Left hindlimb (tissue), 1 donor: ENCODE measurements around the gene ADAMTS9.

Source experiments
- DNase-seq: peaks from one replicate; pipeline ENCODE4 v3.0.0-alpha.2; 2018

The ADAMTS9 gene, protein sequence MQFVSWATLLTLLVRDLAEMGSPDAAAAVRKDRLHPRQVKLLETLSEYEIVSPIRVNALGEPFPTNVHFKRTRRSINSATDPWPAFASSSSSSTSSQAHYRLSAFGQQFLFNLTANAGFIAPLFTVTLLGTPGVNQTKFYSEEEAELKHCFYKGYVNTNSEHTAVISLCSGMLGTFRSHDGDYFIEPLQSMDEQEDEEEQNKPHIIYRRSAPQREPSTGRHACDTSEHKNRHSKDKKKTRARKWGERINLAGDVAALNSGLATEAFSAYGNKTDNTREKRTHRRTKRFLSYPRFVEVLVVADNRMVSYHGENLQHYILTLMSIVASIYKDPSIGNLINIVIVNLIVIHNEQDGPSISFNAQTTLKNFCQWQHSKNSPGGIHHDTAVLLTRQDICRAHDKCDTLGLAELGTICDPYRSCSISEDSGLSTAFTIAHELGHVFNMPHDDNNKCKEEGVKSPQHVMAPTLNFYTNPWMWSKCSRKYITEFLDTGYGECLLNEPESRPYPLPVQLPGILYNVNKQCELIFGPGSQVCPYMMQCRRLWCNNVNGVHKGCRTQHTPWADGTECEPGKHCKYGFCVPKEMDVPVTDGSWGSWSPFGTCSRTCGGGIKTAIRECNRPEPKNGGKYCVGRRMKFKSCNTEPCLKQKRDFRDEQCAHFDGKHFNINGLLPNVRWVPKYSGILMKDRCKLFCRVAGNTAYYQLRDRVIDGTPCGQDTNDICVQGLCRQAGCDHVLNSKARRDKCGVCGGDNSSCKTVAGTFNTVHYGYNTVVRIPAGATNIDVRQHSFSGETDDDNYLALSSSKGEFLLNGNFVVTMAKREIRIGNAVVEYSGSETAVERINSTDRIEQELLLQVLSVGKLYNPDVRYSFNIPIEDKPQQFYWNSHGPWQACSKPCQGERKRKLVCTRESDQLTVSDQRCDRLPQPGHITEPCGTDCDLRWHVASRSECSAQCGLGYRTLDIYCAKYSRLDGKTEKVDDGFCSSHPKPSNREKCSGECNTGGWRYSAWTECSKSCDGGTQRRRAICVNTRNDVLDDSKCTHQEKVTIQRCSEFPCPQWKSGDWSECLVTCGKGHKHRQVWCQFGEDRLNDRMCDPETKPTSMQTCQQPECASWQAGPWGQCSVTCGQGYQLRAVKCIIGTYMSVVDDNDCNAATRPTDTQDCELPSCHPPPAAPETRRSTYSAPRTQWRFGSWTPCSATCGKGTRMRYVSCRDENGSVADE (N-terminal part only)

DNA sequence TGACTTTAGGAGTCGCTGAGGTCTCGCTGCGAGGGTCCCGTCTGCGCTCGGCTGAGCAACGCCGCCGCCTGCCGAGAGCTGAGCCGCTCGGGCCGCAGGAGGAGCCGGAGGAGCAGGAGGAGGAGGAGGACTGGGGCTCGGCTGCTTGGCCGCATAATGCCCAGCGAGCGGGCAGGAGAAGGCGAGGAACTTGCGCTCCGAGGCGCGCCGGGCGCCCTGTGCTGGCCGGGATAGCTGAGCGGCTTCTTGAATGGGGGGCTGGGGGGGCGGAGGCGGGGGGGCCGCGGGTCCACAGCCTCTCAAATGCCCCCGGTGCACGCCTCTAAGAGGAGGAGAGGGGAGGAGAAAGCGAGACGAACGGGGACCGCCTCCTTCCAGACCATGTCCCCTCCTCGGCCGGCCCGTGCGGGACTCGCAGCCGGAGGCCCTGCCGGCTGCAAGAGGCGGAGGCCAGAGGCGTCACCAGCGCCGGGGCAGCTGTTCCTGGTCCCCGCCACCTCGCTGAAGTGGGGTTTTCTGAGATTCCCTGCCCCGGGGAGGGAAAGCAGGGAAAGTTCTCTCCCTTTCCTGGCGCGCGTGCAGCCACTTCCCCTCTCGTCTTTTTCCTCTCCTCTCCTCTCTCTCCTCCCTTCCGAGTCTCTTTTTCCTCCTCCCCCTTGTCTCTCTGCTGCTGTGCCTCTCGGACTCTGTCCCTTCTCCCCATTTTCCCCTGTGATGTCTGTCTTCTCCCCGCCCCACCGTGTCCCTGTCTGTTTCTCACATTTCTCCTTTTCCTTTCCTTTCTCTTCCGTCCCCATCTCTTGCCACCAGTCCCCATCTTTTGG is at the start of gene ADAMTS9:
TSS of gene ADAMTS9 (minus strand) at position 220 of the 824 bp plus-strand sequence. CDS start 343 bp downstream, outside the sequence.
- DNase-seq, result peak; percentile 97

DNA sequence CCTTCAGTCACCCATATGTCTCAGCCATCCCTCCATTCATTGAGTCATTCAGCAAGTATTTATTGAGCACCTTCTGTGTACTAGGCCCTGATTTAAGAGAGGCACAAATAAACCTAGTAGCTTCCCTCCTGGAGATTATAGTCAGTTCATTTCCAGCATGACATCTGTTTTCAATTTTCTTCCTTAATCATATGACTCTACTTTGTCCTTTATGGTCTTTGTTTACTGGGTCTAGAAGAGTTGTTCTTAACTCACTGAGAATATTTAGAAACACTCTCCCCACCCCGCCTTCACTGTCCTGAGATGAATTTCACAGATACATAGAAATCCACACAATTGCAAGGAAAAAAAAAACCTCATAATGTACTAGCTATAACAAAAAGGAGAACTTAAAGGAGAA is 44.8 kb upstream of the ADAMTS9 start:
- no peak for DNase-seq

DNA sequence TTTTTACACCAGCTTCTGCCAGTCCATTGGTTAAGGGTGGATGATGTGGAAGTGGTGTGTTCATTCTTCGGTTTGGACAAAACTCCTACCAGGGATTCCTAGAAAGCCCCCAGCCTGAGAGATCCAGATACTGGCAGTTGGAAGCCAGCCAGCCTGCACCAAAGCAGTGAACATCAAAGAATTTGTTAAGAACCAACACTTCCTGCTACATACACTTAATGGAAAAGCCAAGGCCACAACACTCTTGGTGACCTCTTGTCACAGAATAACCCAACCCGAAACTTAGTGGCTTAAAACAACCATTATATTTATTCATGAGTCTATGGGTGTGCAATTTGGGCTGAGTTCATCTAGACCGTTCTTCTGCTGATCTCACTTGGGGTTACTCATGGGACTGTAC is 42.9 kb upstream of the ADAMTS9 start:
- no peak for DNase-seq

DNA sequence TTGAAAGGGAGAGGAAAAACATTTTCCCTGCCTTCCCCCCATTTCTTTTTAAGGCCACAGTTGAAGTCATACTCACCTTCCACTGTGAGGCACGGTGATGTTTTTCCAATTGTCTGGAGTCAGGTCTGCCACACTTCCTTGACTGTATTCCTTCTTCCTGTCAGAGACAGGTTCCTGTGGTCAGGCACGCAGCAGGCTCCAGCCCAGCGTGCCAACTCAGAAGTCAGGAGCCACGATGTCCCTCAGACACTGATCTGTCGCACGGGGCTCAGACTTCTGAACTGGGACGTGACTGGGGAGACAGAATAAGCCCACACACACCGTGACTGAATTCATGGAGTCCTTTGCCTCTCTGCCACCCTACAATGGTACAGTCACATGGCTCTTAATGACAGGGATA is 41.2 kb upstream of the ADAMTS9 start:
- DNase-seq, result no peak

DNA sequence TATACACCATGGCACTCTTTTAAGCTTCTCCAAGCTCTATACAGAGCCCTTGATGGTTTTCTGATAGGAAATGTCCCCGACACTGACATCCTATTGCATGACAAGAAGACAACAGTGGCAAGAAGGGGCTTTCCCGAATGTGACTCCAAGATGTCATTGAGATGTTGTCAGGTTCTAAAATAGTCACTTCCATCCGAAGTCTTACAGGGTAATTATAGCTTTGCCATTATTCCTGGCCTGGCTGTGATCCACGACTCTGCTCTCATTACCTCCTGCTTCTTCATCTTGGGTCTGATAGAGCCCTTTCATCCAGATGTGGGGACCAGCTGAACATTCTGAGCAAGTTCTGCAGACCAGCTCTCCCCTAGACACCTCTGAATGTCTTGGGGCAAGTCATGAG is 40.6 kb upstream of the ADAMTS9 start:
- no peak for DNase-seq

DNA sequence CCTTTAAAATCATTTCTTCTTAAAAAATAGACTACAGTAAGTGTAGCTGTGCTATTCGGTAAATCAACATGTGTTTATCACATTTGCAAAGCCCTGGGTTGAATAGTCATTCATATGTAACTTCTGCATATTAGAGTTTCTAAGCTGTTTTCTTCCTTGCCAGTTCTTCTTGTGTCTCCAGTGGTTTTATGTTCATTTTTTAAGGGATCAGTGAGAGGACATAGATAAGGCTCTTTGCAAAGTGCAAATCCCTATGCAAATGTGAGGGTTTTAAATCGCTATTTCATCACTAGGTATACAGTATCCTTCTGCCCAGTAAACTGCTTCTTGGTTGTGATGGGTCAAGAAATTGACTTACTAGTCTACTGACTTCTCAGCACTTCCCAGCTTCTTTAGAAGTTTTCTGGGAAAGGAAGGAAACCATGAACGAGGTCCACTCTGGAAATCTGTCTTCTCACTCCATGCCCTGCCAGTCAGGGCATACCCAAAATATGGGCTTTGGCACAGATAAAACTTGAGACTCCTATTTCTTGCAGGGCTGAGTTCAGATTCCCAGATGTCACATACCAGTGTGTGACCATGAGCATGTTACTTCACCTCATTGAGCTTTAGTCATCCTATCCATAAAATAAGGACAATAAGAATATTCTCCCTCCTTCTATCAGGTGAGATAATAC is 38.8 kb upstream of the ADAMTS9 start:
- no peak for DNase-seq

DNA sequence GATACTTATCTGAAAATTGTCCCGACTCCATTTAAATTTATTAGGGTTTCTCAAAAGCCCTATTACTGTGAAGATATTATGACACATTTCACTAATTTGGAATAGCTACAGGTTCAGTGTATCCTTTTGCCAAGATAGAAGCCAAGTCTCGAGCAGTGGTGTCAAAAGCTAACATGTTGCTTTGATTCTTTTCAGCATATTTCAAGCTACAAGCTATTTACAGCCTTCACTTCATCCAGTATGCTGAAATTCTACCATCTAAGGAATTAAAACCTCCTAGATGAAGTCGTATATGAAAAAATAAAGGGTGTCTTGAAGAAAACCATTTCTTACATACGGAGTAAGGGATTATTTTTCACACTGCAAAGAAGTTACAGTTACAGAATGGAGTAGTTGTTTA is 31.2 kb upstream of the ADAMTS9 start:
- DNase-seq, result no peak

DNA sequence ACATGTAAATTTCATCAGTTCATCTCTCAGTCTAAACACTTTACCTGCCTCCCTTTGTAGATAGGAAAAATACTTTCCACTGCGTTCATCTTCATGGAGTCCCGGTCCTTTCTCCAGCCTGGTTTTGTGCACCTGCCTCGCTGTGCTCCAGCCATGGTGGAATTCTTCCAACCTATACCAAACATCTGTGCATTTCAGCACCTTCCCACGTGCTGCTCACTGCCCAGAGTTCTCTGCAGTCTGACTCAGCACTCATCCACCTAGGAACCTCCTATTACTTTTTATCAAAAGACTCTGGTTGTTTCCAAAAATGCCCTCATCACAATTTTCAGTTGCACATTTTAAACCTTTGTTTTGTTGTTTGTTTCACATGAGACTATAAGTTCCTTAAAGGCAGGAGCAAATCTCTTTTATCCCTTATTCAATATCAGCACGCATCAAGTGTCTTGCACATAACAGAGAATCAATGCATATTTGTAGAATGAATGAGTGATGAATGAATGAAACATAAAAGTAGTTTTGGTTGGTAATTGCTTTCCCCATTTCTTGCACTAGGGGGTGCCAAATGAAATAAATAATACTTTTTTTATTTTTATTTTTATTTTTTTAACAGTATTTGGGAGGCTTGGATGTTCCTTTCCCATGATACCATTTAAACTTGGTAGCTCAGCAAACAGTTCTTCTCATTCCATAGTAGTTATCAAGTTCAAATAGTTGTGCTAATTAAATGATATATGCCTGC is 30.2 kb upstream of the ADAMTS9 start:
- DNase-seq, result no peak

DNA sequence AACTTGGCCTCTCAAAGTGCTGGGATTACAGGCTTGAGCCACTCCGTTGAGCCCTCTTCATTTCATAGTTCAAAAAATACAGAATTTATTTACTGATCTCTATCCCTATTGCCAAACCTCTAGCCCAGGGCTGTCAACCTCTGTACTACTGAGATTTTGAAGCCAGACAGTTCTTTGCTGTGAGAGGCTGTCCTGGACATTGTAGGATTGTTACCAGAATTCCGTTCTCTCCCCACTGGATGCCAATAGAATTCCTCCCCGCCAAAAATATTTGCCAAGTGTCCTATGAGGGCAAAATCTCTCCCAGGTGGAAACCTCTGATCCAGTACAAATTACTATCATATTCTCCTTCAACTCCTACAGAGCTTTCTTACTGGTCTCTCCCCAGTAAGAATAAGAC is 29.6 kb upstream of the ADAMTS9 start:
- DNase-seq, result no peak

DNA sequence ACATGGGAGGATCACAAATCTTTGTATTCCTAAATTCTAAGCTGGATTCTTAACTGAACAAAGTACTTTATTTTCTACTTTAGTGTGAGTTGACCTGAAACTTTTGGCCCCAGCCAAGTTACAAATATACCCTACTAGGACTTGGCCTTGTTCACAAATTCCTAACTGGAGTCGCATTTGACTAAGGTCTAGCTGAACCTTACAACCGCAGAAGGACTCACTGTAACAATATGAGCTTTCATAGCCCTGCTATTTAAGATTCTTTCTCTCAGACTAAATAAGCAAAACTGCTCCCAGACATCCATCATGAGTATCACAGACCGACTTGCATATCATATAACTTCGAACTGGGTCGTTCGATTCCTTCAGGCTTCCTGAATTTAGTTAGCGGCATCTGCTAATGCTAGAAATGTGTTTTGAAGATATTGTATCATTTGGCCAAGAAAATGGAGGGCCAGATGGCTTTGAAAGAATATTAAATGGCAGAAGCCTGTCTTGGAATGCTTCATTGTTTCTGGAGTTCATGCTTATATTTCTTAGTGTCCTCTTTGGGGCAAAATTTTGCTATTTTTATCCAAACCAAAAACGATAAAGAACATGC is 28.4 kb upstream of the ADAMTS9 start:
- DNase-seq, result no peak

DNA sequence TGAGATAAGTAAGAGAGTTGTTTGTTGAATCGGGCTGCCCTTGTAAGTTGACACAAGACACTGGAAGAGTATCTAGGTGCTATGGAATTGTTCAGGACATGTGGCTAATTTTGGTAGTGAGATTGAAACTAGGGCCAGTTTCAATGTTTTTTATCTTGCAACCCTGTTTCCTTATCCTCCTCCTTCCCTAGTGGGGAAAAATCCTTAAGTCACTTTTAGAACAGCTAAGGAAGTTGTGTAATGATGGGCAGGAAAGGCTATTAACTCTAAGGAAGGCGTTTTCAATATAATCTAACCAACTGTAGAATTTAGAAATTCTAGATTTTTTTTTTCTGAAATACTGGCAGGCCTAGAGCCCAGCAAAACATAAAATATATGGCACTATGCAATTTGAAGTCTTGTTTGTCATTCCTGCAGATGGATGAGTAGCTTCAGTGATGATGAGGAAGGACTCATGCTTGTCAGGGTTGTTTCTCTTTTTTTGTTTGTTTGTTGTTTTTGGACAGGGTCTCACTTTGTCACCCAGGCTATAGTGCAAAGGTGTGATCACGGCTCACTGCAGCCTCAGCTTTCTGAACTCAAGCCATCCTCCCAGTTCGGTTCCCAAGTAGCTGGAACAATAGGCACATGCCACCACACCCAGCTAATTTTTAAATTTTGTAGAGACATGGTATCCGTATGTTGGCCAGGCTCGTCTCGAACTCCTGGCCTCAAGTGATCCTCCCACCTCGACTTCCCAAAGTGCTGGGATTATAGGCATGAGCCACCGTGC is 27.6 kb upstream of the ADAMTS9 start:
- no peak for DNase-seq

DNA sequence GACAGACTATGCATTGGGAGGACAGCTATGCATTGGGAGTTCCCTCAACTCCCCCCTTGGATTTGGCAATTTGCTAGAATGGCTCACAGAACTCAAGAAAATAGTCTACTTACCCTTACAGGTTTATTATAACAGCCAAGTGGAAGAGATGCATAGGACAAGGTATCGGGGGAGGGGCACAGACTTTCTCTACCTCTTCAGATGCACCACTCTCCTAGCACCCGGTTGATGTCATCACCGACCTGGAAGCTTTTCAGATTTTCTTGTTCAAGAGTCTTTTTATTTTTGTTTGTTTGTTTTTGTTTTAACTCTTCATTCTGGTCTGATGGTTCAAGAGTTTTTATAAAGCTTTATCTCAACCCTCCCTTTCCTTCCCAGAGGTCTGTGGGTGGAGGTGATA is 20.7 kb upstream of the ADAMTS9 start:
- no peak for DNase-seq

DNA sequence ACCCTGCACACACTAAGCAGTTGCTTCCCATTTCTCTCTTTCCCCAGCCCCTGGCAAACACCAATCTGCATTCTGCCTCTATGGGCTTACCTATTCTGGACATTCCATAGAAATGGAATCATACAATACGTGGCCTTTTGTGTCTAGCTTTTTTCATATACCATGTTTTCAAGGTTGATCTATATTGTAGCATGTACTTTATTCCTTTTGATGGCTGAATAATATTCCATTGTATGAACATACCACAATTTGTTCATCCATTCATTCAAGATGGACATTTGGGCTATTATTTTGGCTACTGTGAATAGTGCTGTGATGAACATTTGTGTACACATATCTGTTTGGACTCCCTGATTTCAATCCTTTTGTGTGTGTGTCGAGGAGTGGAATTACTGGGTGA is 18.1 kb upstream of the ADAMTS9 start:
- no peak for DNase-seq

DNA sequence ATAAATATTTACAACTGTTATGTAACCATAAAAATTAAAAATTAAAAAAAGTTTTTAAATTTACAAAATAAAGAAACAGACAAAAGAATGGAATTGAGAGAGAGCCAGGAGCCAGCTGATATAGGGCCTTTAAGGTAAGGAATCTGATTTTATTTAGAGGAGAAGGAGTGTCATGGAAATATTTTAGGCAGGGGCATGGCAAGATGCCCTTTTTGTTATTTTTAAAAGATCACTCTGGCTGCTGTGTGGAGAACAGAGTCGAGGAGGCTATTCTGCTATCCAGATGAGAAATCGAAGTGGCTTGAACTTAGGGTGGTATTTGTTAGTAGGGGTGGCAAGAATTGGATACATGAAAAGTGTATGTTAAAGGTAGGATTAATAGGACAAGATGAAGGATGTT is 9.1 kb upstream of the ADAMTS9 start:
- no peak for DNase-seq

DNA sequence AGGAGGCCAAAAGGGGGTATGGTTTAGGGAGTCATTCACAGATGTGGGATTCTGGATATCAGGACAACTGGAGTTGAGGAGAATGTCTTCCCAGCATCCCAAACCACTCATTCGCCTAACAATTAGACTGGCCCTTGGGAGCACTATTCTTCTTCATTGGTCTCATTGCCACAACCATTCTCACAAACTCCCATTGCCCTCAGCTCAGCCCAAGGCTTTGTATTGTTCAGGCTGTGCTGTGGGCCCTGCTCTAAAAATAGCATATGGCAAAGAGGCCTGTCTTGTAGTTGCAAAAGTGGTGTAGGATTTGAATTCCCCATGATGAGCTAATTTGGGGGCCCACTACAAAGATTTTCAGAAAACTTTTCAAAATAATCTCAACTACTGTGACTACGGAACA is 6.3 kb upstream of the ADAMTS9 start:
- no peak for DNase-seq

DNA sequence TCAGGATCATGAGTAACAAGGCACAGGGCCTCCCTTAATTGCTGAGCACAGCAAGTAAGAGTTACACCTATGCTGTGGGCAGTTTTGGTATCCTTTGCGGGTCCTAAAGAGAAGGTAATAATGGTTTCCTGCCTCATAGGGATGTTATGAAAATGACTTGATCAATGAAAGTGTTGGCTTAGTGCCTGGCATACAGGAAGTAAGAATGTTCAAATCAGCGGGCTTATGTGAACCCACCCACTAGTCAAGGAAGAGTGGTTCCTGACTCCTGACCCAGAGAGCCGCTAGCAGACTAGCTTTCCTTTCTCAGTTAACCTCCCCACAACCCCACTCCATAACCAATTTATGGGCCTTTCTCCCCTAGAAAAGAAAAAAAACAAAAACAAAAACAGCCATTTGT is 5.2 kb upstream of the ADAMTS9 start:
- DNase-seq, result no peak

DNA sequence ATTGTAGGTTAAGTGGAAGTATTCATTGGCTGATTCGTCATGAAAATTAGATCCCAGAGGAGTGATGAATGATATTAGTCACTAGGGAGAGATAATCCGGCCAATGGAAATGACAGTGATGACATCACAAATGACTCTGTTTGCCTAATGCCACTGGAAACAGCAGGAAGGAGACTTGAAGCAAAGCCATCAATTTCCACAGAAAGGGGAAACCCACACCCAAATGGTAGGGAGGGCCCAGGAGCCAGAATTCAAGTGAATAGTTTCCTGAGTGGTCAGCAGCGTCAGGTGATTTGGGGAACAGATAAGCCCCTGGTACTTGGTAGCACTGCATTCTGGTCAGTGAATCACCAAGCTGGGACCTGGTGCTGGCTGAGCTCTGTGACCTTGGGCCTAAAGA is 3.3 kb upstream of the ADAMTS9 start:
- DNase-seq, result no peak

DNA sequence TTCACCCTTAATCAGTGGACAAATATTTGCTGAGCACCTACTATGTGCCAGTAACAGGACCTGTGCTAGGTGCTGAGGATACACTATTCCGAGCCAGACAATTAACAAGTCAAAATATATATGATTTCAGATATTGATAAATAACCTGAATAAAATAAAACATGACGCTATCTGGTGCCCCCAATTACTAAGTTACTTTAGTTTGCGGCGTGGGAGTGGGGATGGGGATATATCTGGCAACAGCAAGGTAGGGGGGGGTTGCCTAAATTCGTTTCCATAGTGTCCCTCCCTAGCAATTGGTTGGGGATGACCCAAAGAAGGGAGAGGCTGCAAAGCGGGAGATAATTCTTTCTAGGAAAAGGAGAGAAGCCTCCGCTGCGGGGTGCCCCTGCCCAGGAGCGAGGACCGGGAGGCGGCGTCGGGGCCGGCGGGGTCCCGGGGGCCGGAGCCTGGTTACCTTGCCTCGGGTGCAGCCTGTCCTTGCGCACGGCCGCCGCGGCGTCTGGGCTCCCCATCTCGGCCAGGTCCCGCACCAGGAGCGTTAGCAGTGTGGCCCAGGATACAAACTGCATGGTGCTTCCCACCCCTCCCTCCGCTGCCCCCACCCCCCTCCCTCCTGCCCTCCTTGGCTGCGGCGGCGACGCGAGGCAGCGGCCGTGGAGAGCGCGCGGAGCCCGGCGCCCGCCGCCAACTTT is 567 bp downstream of the ADAMTS9 start:
- no peak for DNase-seq

DNA sequence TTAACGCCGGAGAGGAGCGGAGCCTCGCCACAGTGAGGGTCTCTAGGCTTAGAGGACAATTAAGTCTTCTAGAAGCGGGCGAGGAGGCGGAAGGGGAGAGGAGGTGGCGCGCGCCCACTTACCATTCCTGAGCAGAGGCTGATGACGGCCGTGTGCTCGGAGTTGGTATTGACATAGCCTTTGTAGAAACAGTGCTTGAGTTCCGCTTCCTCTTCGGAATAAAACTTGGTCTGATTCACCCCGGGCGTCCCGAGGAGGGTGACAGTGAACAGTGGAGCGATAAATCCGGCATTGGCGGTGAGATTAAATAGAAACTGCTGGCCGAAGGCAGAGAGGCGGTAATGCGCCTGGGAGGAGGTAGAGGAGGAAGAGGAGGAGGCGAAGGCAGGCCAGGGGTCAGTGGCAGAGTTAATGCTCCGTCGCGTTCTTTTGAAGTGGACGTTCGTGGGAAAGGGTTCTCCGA is 1.3 kb downstream of the ADAMTS9 start:
- DNase-seq, result no peak
